HFF-Myc (cell line): ENCODE data around the gene PIEZO2.

Experiments used
- DNase-seq: peaks from one replicate; pipeline ENCODE4 v3.0.0-alpha.2; 2011; ENCODE audit warnings: low read depth; ENCODE audit errors: extremely low read depth
- H3K4me3 ChIP-seq: replicated peaks from 2 replicates; pipeline ENCODE4 v1.5.1; 2011; ENCODE audit warnings: low read depth, mild to moderate bottlenecking, control low read depth, low read length
- CTCF ChIP-seq: IDR thresholded peaks from 2 replicates; pipeline ENCODE4 v1.5.1; 2012; ENCODE audit warnings: mild to moderate bottlenecking, low read depth, low read length, control low read depth; ENCODE audit errors: missing control alignments

Gene PIEZO2

GRCh38 chr18:10950080-10950875, 199.1 kb downstream of the PIEZO2 start:
- no peak for DNase-seq
- no peak overlapping the region for H3K4me3 ChIP-seq
- TF ChIP-seq CTCF: no peak

DNA sequence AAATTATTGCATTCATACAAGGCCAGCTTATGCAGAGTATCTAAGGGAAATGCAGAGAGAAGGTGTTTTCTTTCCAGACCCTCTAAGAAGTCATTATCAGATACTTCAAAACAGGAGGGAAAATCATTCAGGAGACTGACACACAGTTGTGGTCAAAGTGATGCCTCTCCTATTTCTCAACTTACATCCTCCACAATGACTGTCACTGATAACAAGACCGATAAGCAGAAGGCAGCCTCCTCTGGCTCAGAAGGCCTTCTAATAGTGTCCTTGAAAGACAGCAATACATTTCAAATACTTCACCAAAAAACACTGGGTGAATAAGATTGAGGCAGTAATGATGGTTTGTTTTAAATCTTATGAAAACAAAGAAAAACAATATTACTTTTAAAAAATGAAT, 199.7 kb downstream of the PIEZO2 start:
- no peak for DNase-seq
- no peak overlapping the region for H3K4me3 ChIP-seq
- no peak for TF ChIP-seq CTCF

GRCh38 chr18:10948421-10948820, 200.9 kb downstream of the PIEZO2 start:
- no peak for TF ChIP-seq CTCF
- no peak overlapping the region for H3K4me3 ChIP-seq
- no peak for DNase-seq

DNA sequence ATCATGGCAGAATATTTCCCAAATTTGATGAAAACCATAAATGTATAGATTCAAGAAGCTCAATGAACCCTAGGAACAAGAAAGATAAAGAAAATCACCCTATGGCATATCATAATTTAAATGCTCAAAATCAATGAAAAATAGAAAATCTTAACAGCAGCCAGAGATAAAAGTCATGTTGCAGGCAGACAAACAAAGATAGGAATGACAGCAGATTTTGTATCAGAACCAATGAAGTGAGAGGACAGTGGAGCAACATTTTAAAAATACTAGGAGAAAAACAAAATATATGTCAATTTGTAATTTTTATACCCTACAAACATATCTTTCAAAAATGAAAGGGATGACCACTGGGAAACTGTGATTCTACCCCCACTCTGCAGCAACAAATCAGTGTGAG, 203.3 kb downstream of the PIEZO2 start:
- no peak overlapping the region for H3K4me3 ChIP-seq
- no peak for DNase-seq
- TF ChIP-seq CTCF: no peak

DNA sequence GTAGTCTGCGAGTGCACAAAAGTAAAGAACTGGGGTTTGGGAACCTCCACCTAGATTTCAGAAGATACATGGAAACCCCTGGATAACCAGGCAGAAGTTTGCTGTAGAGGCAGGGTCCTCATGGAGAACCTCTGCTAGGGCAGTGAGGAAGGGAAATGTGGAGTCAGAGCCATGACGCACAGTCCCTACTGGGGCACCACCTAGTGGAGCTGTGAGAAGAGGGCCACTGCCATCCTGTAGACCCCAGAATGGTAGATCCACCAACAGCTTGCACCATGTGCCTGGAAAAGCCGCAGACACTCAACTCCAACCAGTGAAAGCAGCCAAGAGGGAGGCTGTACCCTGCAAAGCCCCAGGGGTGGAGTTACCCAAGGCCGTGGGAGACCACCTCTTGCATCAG, 206.4 kb downstream of the PIEZO2 start:
- H3K4me3 ChIP-seq: no peak overlapping the region
- DNase-seq: no peak
- peak; percentile 9 for TF ChIP-seq CTCF

DNA sequence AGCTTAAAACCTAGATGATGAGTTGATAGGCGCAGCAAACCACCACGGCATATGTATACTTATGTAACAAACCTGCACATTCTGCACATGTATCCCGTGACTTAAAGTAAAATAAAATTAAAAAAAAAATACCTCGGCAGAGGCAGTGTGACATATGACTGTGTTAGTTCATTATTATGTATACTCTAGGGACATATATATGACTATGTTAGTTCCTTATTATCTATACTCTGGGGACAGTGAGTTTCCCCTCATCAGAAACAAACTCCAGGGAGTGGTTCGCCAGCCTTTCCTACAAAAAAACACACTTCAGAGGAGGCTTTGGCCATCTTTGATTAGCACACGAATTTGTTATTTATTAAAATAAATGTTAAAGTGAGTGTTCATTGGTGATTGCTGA, 209.5 kb downstream of the PIEZO2 start:
- H3K4me3 ChIP-seq: no peak overlapping the region
- DNase-seq: no peak
- TF ChIP-seq CTCF: no peak
